GM10266 (cell line): ENCODE results near the gene COL24A1.
"Not testable (repeated sequence)": the region's sequence is repeated elsewhere in the genome, so short reads cannot be mapped to it uniquely, and the experiment has no call there.

ENCODE experiments used
- DNase-seq: peaks from one replicate; pipeline ENCODE4 v3.0.0; 2012; ENCODE audit errors: extremely low spot score
- TF ChIP-seq, protein P1 (sequence below): IDR thresholded peaks from 2 replicates; pipeline ENCODE4 v1.5.1; 2012; ENCODE audit warnings: mild to moderate bottlenecking, low read depth; ENCODE audit not compliant: control insufficient read depth, insufficient read depth; ENCODE audit errors: missing control alignments

COL24A1 gene

DNA sequence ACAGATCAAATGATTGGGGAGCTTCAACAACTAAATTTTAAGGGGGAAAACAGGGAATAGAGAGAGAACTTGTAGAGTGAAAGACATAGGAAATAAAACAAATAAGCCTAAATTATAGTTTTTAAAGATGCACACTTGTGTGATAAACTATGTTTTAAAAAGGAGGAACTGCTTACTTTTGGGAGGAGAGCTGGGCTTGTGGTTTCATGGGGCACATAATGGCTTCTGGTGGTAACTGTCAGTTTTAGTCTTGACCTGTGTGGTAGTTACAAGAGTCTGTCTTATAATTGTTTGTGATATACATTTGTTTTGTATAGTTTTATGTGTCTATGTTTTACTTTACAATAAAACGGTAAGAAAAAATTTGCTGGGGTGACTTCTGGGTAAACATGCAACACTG lies 165.3 kb downstream of the COL24A1 start:
- DNase-seq: no peak
- TF ChIP-seq, protein P1, sequence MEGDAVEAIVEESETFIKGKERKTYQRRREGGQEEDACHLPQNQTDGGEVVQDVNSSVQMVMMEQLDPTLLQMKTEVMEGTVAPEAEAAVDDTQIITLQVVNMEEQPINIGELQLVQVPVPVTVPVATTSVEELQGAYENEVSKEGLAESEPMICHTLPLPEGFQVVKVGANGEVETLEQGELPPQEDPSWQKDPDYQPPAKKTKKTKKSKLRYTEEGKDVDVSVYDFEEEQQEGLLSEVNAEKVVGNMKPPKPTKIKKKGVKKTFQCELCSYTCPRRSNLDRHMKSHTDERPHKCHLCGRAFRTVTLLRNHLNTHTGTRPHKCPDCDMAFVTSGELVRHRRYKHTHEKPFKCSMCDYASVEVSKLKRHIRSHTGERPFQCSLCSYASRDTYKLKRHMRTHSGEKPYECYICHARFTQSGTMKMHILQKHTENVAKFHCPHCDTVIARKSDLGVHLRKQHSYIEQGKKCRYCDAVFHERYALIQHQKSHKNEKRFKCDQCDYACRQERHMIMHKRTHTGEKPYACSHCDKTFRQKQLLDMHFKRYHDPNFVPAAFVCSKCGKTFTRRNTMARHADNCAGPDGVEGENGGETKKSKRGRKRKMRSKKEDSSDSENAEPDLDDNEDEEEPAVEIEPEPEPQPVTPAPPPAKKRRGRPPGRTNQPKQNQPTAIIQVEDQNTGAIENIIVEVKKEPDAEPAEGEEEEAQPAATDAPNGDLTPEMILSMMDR: no peak

DNA sequence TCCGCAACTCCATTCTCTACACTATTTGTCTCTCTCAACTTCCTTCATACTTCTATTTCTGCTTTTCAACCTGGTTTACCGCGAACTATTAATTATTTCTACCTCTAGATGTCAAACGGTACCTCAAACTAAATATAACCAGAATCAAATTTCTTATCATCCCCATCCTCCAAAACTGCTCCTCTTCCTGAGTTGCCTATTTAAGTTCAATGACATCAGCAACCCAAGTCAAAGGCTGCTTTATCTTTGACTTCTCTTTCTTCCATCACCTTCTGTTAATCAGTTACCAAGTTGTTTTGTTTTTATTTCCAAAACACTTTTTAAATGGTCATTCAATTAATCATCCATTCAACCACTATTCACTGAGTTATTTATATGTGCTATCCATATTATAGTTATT lies 171.9 kb downstream of the COL24A1 start:
- TF ChIP-seq, protein P1: no peak
- no peak for DNase-seq

DNA sequence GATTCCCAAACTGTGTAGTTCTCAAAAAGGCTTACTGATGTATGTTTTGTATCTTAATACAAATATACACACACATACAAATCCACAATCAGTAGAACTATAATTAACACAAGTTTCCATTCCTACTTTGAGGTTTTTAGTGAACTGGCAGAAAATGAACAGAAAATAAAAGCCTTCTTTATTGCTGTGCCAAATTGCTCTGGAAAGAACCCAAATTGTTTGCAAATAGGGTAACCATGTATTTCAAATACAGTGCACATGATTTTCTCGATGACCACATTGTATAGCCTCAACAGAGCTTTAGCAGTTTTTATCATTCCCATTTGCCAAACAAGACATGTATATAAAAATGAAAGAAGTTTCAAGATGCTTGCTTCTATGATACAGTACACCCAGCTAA lies 173.3 kb downstream of the COL24A1 start:
- no peak for DNase-seq
- TF ChIP-seq, protein P1: no peak

DNA sequence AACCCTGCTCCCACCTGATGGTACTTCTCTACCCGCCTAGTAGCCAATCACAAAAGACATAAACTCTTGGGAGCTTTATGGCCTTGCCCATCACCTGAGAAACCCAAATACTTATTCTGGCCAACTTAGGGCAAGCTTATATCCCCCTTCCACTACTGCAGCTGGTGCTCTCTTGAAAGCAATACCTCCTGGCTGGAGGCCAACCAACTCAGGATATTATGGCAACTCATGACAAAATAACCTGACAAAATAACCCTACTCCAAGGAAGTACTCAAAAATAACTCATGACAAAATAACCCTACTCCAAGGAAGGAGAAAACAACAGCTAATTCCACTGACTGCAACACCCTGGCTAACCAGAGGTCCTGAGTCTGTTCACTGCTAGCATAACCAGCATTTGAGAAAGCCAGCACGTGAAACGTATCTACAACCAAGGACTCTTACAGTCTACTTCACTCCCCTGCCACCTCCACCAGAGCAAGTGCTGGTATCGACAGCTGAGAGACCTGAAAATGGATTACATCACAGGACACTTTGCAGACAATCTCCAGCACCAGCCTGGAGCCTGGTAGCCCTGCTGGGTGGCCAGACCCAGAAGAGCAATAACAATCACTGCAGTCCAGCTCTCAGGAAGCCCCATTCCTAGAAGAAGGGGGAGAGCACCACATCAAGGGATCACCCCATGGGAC lies 179.9 kb downstream of the COL24A1 start:
- DNase-seq: no peak
- TF ChIP-seq, protein P1: no peak

DNA sequence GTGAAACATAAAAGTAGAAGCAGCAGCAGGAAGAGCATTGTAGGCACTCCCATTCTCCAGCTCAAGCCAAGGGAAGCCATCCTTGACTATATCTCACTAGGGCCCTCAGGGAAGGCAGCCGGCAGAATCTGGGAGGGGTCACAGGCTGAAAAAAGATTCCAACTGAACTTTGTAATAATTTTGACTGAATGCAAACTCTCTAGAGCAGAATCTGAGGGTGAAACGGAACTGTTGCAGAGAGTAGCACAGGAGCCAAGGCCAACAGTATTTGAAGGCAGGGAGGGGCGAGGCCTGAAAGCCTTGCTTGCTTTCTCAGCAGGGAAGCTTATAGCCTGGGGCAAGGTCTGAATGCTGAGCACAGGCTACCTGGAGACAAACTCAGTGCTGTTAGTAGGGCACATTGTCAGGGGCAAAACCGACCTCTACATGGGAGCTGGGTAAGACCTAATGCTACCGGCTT lies 180.6 kb downstream of the COL24A1 start:
- TF ChIP-seq, protein P1: no peak
- no peak for DNase-seq

DNA sequence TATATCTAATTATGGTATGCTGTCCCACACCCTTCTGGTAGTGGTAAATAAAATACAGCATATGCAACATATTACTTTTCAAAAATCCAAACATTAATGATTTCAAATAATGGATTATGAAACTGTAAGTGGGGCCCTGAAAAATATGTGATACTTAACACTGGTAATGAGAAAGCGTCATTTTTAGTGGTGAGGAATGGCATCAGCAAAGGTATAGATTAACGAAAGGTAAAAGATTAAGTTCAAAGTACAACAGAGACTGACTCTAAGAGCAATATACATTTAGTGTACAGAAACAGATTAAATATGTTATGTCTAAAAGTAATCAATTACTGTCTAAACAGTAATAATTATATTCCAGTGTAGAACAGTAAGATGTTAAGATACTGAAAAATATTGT lies 194.1 kb downstream of the COL24A1 start:
- DNase-seq: no peak
- TF ChIP-seq, protein P1: no peak

DNA sequence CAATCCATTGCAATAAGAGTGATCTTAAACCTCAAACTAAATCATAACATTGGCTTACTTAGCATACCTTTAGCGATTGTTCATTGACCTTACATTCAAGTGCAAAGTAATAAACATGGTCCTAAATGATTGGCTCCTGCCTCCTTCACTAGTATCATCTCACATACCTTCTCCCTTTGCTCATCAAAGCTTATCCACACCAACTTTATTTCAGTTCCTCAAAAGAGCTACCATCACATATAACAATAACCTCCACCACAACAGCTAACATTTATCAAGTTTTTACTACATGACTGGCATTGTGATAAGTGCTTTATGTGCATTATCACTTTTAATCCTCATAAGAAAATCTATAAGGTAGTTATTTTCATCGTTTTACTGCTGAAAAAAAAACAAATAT lies 198.8 kb downstream of the COL24A1 start:
- no peak for DNase-seq
- TF ChIP-seq, protein P1: no peak

DNA sequence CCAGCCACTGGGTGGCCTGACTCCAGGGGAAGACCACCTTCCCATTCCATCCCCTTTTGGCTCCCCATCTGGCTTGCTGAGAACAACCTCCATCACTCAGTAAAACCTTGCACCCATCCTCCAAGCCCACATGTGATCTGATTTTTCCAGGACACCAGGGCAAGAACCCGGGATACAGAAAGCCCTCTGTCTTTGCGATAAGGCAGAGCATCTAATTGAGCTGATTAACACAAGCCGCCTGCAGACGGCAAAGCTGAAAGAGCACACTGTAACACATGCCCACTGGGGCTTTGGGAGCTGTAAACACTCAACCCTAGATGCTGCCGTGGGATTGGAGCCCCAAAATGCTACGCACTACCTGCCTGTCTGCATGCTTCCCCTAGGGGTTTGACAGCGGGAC lies 201.4 kb downstream of the COL24A1 start:
- DNase-seq: not testable (repeated sequence)
